Measurements from ENCODE around the gene GAS7. TPM values are rescaled to one million over a fixed set of nuclear protein-coding genes. Genes with fewer than 3 reads are reported as not detected.
A peak's percentile ranks its signal among the peaks of the same experiment; 100 is the strongest.

GAS7 gene
- total and polyA plus RNA-seq, 3 experiments from 2014 or later: 1.9 to 4.4 (median 3.3) TPM

DNA sequence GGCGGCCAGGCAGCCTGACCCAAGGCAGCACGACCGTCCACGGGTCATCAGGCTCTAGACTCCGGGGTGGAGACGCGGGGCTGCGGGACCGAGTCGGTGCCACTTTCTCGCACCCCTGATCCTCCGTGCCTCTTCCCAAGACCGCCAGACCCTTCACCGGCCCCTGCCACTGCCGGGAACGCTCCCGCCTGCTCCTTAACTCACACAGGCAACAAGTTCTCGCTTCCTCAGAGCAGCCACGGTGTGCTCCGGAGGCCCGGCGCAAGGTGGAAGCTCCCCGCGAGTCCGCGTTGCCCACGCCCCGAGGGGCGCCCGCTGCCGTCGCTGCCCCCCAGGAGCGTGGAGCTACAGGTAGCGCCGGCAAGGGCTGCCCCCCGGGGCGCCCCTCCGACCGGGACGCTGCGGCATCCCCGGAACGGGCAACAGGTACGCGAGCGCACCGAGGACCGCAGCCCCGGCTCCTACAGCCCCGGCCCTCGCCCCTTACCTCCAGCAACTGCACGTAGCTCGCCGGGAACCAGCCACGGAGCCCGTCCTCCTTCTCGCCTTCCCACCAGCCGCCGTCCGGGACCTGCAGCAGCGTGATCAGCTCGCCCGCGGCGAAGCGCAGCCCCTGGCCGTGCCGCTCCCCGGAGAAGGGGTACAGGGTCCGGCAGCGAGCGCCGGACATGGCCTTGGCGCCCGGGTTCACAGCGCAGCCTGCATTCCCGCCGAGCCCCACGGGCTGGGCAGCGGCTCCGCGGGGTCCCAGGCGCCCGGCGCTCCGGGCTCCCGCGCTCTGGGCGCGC, 491 bp downstream of the GAS7 start:
- no peak overlapping the region for H3K4me3 ChIP-seq (ENCODE audit: low read length)
- Mint-ChIP-seq H3K4me3 (peak overlapping the region in 4 of 7 donors; percentile 37 to 54 (median 46)), H3K4me1 (peaks cover 10 to 15% (median 12%) of the 10 kb centered on the region in 3 donors), H3K9me3 (peaks cover 6 to 23% (median 22%) of the 10 kb centered on the region in 5 donors), H3K27ac (no peak overlapping the region), H3K36me3 (peaks cover 0 to 20% (median 0%) of the 10 kb centered on the region in 3 donors), H3K27me3 (peaks cover 25 to 34% of the 10 kb centered on the region in 2 donors)
- peaks cover 9% of the 10 kb centered on the region for H3K27me3 ChIP-seq (ENCODE audit: insufficient read depth, low read length, poor library complexity, severe bottlenecking)
- DNase-seq: peak in 1 of 5 donors; percentile 9
- ChIA-PET CTCF (no interaction called here), POLR2A (interaction anchor here (0.5 to 0.9 kb wide), 3 partner anchors 46 to 151 kb away, joined by 3 to 6 read pairs (median 4); no protein-coding TSS in a partner anchor)
- H3K9me3 ChIP-seq (ENCODE audit: low read length): no peaks in the 10 kb centered on the region
- H3K4me1 ChIP-seq (ENCODE audit: insufficient read depth, low read length): peaks cover 6% of the 10 kb centered on the region
- no peaks in the 10 kb centered on the region for H3K36me3 ChIP-seq (ENCODE audit: insufficient read depth, low read length)
- no peak overlapping the region for H3K27ac ChIP-seq (ENCODE audit: low read depth, low read length)

DNA sequence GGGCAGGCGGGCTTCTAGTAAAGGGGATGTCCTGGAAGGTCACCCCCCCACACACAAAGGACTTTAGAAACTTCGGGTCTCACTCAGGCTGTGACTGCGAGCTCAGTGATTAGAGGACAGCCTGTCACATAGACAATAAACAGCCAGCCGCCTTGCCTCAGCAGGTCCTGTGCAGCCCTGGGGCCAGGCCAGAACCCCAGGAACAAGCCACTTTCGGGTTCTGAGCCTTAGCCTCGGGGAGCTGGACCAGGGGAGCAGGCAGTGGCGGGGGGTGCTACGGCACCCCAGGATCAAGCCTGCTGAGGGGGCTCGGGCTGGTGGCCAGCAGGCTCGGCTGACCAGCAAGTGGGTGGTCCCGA, 1.1 kb downstream of the GAS7 start:
- peaks cover 6 to 23% (median 22%) of the 10 kb centered on the region in 5 donors for H3K9me3 Mint-ChIP-seq
- H3K27ac Mint-ChIP-seq: no peak overlapping the region
- POLR2A ChIA-PET: no interaction called here
- H3K36me3 ChIP-seq (ENCODE audit: insufficient read depth, low read length): no peaks in the 10 kb centered on the region
- peaks cover 10 to 15% (median 12%) of the 10 kb centered on the region in 3 donors for H3K4me1 Mint-ChIP-seq
- H3K4me1 ChIP-seq (ENCODE audit: insufficient read depth, low read length): peaks cover 6% of the 10 kb centered on the region
- peak overlapping the region in 5 of 7 donors; percentile 3 to 72 (median 36) for H3K4me3 Mint-ChIP-seq
- peaks cover 0 to 20% (median 0%) of the 10 kb centered on the region in 3 donors for H3K36me3 Mint-ChIP-seq
- CTCF ChIA-PET: no interaction called here
- no peak overlapping the region for H3K4me3 ChIP-seq (ENCODE audit: low read length)
- peaks cover 9% of the 10 kb centered on the region for H3K27me3 ChIP-seq (ENCODE audit: insufficient read depth, low read length, poor library complexity, severe bottlenecking)
- no peaks in the 10 kb centered on the region for H3K9me3 ChIP-seq (ENCODE audit: low read length)
- H3K27me3 Mint-ChIP-seq: peaks cover 25 to 32% of the 10 kb centered on the region in 2 donors
- H3K27ac ChIP-seq (ENCODE audit: low read depth, low read length): no peak overlapping the region
- DNase-seq: no peak

DNA sequence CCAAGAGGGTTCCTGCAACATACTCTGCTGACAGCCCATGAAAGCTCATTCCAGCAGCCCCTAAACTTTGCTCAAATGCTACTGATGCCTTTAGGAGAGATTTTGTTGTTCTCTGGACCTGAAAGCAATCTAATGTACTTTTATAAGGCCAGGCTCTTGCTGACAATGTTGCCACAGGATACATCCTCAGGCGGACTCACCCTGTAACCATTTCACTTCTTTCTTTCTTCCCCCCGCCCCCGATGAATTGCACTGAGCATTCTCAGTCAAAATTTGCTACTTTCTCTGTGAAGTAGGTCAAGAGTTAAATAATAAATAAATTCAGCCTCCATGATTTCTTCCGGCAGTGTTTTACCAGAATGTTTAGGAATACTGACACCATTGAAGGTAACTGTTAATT, 1.5 kb downstream of the GAS7 start:
- H3K27ac Mint-ChIP-seq: peak overlapping the region in 1 of 8 donors; percentile 74
- no peak for DNase-seq
- POLR2A ChIA-PET: no interaction called here
- Histone ChIP-seq H3K9me3 (ENCODE audit: low read length) (no peaks in the 10 kb centered on the region), H3K36me3 (ENCODE audit: insufficient read depth, low read length) (no peaks in the 10 kb centered on the region), H3K4me1 (ENCODE audit: insufficient read depth, low read length) (peaks cover 6% of the 10 kb centered on the region), H3K27ac (ENCODE audit: low read depth, low read length) (no peak overlapping the region), H3K27me3 (ENCODE audit: insufficient read depth, low read length, poor library complexity, severe bottlenecking) (peaks cover 9% of the 10 kb centered on the region), H3K4me3 (ENCODE audit: low read length) (no peak overlapping the region)
- peak overlapping the region in 5 of 7 donors; percentile 3 to 72 (median 36) for H3K4me3 Mint-ChIP-seq
- peaks cover 0 to 20% (median 0%) of the 10 kb centered on the region in 3 donors for H3K36me3 Mint-ChIP-seq
- H3K4me1 Mint-ChIP-seq: peaks cover 10 to 15% (median 12%) of the 10 kb centered on the region in 3 donors
- H3K27me3 Mint-ChIP-seq: peaks cover 25 to 32% of the 10 kb centered on the region in 2 donors
- CTCF ChIA-PET: no interaction called here
- peaks cover 6 to 23% (median 22%) of the 10 kb centered on the region in 5 donors for H3K9me3 Mint-ChIP-seq

DNA sequence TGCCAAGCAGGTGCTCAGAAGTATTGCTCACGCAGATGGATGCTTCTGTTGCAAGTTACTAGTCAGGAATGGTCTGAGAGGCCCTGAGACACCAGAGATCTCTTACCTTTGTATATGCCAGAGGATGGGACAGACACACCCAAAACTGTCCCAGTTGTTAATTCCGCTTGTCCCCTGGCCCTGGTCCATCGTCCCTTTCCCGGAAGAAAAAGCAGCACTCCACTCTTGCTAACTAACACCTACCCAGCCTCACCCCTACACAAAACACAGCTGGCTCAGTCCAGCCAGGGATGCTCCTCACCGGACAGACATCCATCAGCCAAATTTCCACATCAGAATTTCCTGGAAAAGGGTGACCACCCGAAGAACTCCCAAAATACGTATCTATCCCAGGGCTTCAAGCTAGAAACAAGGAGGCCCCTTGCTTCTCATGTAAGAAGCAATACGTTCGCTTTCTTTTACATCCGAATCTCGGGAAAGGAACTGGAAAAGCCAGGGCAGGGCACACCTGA, 2.0 kb downstream of the GAS7 start:
- CTCF ChIA-PET: no interaction called here
- Mint-ChIP-seq H3K9me3 (peaks cover 6 to 23% (median 22%) of the 10 kb centered on the region in 5 donors), H3K36me3 (peaks cover 0 to 20% (median 0%) of the 10 kb centered on the region in 3 donors), H3K4me1 (peaks cover 10 to 15% (median 12%) of the 10 kb centered on the region in 3 donors), H3K27me3 (peaks cover 25 to 29% of the 10 kb centered on the region in 2 donors), H3K4me3 (peak overlapping the region in 6 of 7 donors; percentile 21 to 75 (median 48)), H3K27ac (no peak overlapping the region)
- no peak for DNase-seq
- Histone ChIP-seq H3K4me3 (ENCODE audit: low read length) (no peak overlapping the region), H3K27ac (ENCODE audit: low read depth, low read length) (no peak overlapping the region), H3K27me3 (ENCODE audit: insufficient read depth, low read length, poor library complexity, severe bottlenecking) (peaks cover 9% of the 10 kb centered on the region), H3K4me1 (ENCODE audit: insufficient read depth, low read length) (peaks cover 6% of the 10 kb centered on the region), H3K9me3 (ENCODE audit: low read length) (no peaks in the 10 kb centered on the region), H3K36me3 (ENCODE audit: insufficient read depth, low read length) (no peaks in the 10 kb centered on the region)
- POLR2A ChIA-PET: no interaction called here

DNA sequence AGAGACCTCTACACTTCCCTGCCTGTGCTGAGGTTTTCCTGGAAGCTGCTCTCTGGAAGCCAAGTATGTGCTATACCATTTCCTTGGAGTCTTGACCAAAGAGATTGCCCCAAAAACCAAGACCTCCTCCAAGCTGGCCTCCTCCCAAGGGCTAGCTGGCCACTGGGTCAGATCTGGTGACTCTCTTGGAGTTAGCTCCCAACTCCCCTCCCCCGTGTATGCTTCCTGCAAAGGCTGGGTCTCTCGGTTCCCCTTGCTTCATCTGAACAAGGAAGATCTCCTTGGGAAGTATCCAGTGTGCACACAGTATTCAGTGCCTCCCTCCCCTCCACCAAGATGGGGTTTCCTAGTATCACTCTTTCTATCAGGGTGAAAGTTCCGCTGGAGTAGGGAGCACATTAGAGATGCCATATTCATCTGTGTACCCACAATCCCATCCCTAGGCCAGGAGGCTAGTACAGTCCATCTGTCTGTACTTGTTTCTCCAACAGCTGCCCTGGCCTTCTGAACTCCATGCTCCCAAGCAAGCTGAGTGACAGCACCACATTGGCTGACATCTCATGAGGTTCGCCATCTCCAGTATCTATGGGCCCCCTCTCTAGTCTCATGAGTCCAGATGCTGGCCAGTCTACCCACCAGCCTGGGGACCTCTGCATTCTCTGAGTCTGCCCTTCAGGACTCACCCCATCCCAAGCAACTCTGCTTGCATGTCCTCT, 3.2 kb downstream of the GAS7 start:
- Mint-ChIP-seq H3K4me1 (peaks cover 10 to 15% (median 12%) of the 10 kb centered on the region in 3 donors), H3K36me3 (peaks cover 0 to 20% (median 0%) of the 10 kb centered on the region in 3 donors), H3K27ac (no peak overlapping the region), H3K27me3 (peaks cover 16 to 18% of the 10 kb centered on the region in 2 donors), H3K9me3 (peaks cover 6 to 23% (median 22%) of the 10 kb centered on the region in 5 donors), H3K4me3 (no peak overlapping the region)
- Histone ChIP-seq H3K4me1 (ENCODE audit: insufficient read depth, low read length) (peaks cover 6% of the 10 kb centered on the region), H3K36me3 (ENCODE audit: insufficient read depth, low read length) (no peaks in the 10 kb centered on the region), H3K9me3 (ENCODE audit: low read length) (no peaks in the 10 kb centered on the region), H3K4me3 (ENCODE audit: low read length) (no peak overlapping the region), H3K27ac (ENCODE audit: low read depth, low read length) (no peak overlapping the region), H3K27me3 (ENCODE audit: insufficient read depth, low read length, poor library complexity, severe bottlenecking) (peaks cover 3% of the 10 kb centered on the region)
- CTCF ChIA-PET: no interaction called here
- DNase-seq: no peak
- POLR2A ChIA-PET: no interaction called here

DNA sequence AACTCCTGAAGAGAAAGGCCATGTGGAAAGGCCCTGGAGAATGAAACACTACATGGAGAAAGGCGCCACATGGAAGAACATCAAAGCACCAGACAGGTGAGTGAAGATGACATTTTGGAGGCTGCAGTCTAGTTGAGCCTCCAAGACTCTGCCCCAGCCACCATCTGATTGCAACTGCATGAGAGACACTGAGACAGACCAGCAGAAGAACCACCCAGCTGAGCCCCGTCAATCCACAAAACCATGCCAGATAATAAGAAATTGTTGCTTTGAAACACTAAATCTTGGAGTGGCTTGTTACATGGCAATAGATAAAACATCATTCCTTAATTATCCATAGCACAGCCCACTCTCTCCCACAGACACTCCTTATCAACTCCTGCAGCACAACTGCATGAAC, 4.8 kb downstream of the GAS7 start:
- DNase-seq: no peak
- no peak overlapping the region for H3K27ac ChIP-seq (ENCODE audit: low read depth, low read length)
- Mint-ChIP-seq H3K4me3 (no peak overlapping the region), H3K36me3 (peaks cover 0 to 20% (median 0%) of the 10 kb centered on the region in 3 donors), H3K4me1 (peaks cover 0 to 6% (median 3%) of the 10 kb centered on the region in 3 donors), H3K9me3 (peaks cover 6 to 23% (median 21%) of the 10 kb centered on the region in 5 donors), H3K27me3 (peaks cover 8% of the 10 kb centered on the region in 2 donors), H3K27ac (no peak overlapping the region)
- POLR2A ChIA-PET: no interaction called here
- no peaks in the 10 kb centered on the region for H3K4me1 ChIP-seq (ENCODE audit: insufficient read depth, low read length)
- no peaks in the 10 kb centered on the region for H3K9me3 ChIP-seq (ENCODE audit: low read length)
- H3K36me3 ChIP-seq (ENCODE audit: insufficient read depth, low read length): no peaks in the 10 kb centered on the region
- no peak overlapping the region for H3K4me3 ChIP-seq (ENCODE audit: low read length)
- CTCF ChIA-PET: no interaction called here
- H3K27me3 ChIP-seq (ENCODE audit: insufficient read depth, low read length, poor library complexity, severe bottlenecking): no peaks in the 10 kb centered on the region

DNA sequence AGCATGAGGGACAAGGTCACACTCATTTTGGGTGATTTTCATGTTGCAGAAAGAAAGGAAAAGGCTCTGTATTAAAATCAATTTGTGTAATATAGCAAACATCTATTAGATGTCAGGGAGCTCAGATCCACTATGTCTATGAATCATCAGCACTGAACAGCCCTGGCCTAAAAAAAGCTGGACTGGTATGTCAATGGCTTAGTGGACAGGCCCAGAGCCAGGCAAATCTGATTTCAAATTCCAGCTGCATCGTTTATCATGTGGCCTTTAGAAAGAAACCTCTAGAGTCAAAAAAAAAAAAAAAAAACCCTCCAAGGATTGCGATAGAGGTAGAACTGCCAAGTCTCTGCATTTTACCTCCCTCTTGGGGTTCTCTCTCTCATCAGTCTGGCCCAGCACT, 5.4 kb downstream of the GAS7 start:
- Mint-ChIP-seq H3K4me1 (peaks cover 0 to 6% (median 3%) of the 10 kb centered on the region in 3 donors), H3K4me3 (no peak overlapping the region), H3K27me3 (peaks cover 8% of the 10 kb centered on the region in 2 donors), H3K9me3 (peaks cover 6 to 23% (median 21%) of the 10 kb centered on the region in 5 donors), H3K36me3 (peaks cover 0 to 20% (median 0%) of the 10 kb centered on the region in 3 donors), H3K27ac (peak overlapping the region in 1 of 8 donors; percentile 25)
- no peaks in the 10 kb centered on the region for H3K36me3 ChIP-seq (ENCODE audit: insufficient read depth, low read length)
- no peaks in the 10 kb centered on the region for H3K4me1 ChIP-seq (ENCODE audit: insufficient read depth, low read length)
- DNase-seq: no peak
- no peak overlapping the region for H3K4me3 ChIP-seq (ENCODE audit: low read length)
- ChIA-PET CTCF (no interaction called here), POLR2A (no interaction called here)
- H3K27ac ChIP-seq (ENCODE audit: low read depth, low read length): no peak overlapping the region
- H3K9me3 ChIP-seq (ENCODE audit: low read length): no peaks in the 10 kb centered on the region
- no peaks in the 10 kb centered on the region for H3K27me3 ChIP-seq (ENCODE audit: insufficient read depth, low read length, poor library complexity, severe bottlenecking)

DNA sequence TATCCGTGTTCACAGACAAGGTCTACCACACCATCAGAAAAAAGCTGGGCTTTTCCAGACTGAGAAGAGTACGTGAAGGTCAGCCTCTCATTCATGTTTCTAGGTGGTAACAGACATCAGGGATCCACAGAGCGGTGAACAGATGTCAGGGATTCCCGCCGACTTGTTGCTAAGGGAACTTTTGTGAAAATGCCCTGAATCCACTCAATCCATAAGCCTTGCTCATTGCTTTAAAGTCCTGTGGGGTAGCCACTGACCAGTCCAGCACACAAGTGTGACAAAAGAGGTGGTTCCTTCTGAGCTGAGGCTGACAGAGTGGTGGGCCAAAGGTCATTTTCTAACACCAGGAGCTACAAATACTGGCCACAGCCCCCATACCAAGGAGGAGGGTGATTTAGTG, 5.9 kb downstream of the GAS7 start:
- Mint-ChIP-seq H3K36me3 (peaks cover 0 to 20% (median 0%) of the 10 kb centered on the region in 3 donors), H3K4me3 (no peak overlapping the region), H3K27me3 (peaks cover 8% of the 10 kb centered on the region in 2 donors), H3K9me3 (peaks cover 6 to 23% (median 21%) of the 10 kb centered on the region in 5 donors), H3K4me1 (peaks cover 0 to 6% (median 3%) of the 10 kb centered on the region in 3 donors), H3K27ac (no peak overlapping the region)
- no peaks in the 10 kb centered on the region for H3K9me3 ChIP-seq (ENCODE audit: low read length)
- DNase-seq: no peak
- CTCF ChIA-PET: no interaction called here
- no peaks in the 10 kb centered on the region for H3K27me3 ChIP-seq (ENCODE audit: insufficient read depth, low read length, poor library complexity, severe bottlenecking)
- H3K4me1 ChIP-seq (ENCODE audit: insufficient read depth, low read length): no peaks in the 10 kb centered on the region
- H3K27ac ChIP-seq (ENCODE audit: low read depth, low read length): no peak overlapping the region
- no peak overlapping the region for H3K4me3 ChIP-seq (ENCODE audit: low read length)
- POLR2A ChIA-PET: no interaction called here
- no peaks in the 10 kb centered on the region for H3K36me3 ChIP-seq (ENCODE audit: insufficient read depth, low read length)

Measured in CD8-positive, alpha-beta memory T cell (primary cell).